HepG2 (cell line): ENCODE data around the gene ZDHHC8. TPM values are rescaled to one million over a fixed set of nuclear protein-coding genes. Genes with fewer than 3 reads are reported as not detected.
A peak's percentile ranks its signal among the peaks of the same experiment; 100 is the strongest.

ENCODE experiments used
- ATAC-seq: fragments of 200-7000 bp; cut with Tn5 transposase; 3 replicates; pipeline ENCODE4 v1.9.1; 2020; ENCODE audit warnings: mild to moderate bottlenecking, moderate library complexity
- BruUV-seq: library from RNA; stranded (reverse); fragments of 400-500 nt; replicated peaks from 2 replicates; lab custom pipeline; 2021; lab: Mats Ljungman, UMichigan
- CTCF ChIA-PET: fragments of 300-600 bp; formaldehyde crosslinking; extraction: SDS; loops from one replicate; lab custom pipeline; 2021; ENCODE audit warnings: low total read pairs, inconsistent platforms, low intra/inter-chr PET ratio; lab: Yijun Ruan, JAX
- POLR2A ChIA-PET: fragments of 350-600 bp; sonication (Branson Sonifier 250); formaldehyde crosslinking; loops from one replicate; lab custom pipeline; 2020; ENCODE audit warnings: antibody characterized with exemption, inconsistent platforms; lab: Yijun Ruan, JAX
- DNase-seq: peaks from one replicate; pipeline ENCODE4 v3.0.0-alpha.2; 2015; ENCODE audit warnings: low spot score
- FAIRE-seq: peaks from 3 replicates; lab custom pipeline; 2011; peaks lifted over from hg19 to GRCh38; lab: Jason Lieb, UNC
- H2AFZ ChIP-seq: one replicate; pipeline ENCODE4 v1.6.1; 2011; ENCODE audit warnings: low read length, inconsistent platforms
- H3K27ac ChIP-seq: fragments of 300-600 bp; 3 replicates; pipeline ENCODE4 v1.8.0; 2011; ENCODE audit warnings: mixed run types, mild to moderate bottlenecking, mixed read lengths, low read length, inconsistent platforms; ENCODE audit not compliant: insufficient read depth; ENCODE audit errors: extremely low read length
- H3K27me3 ChIP-seq, 2 experiments: fragments of 200-600 bp in 1 of 2; 2 replicates in 1 of 2; 3 replicates in 1 of 2; pipeline versions ENCODE4 v1.6.0 to v1.8.0; 2011; ENCODE audit warnings: low read length in 2 of 2, mild to moderate bottlenecking in 2 of 2, moderate library complexity in 2 of 2, inconsistent platforms in 1 of 2; ENCODE audit not compliant: insufficient read depth in 2 of 2, control insufficient read depth in 1 of 2
- H3K36me3 ChIP-seq, 2 experiments: fragments of 200-600 bp in 1 of 2; replicated peaks in 1 of 2; 2 replicates in 1 of 2; 3 replicates in 1 of 2; pipeline versions ENCODE4 v1.5.1 to v1.8.0; 2011; ENCODE audit warnings: low read length in 2 of 2, inconsistent platforms in 1 of 2; ENCODE audit not compliant: insufficient read depth in 2 of 2, control insufficient read depth in 1 of 2
- H3K4me1 ChIP-seq: 2 replicates; pipeline ENCODE4 v1.5.1; 2012; ENCODE audit warnings: low read length, inconsistent platforms; ENCODE audit not compliant: insufficient read depth
- H3K4me2 ChIP-seq: 2 replicates; pipeline ENCODE4 v1.6.0; 2011; ENCODE audit warnings: low read depth, low read length, inconsistent platforms
- H3K4me3 ChIP-seq, 3 experiments: fragments of 200-600 bp in 1 of 3; sonication (generic), shearing (Covaris generic) in 1 of 3; replicated peaks in 1 of 3; 2 replicates each; pipeline ENCODE4 v1.5.1; 2011 to 2016; ENCODE audit warnings: low read length in 3 of 3, inconsistent platforms in 2 of 3, low read depth in 2 of 3, mild to moderate bottlenecking in 2 of 3, control low read depth in 1 of 3, mixed read lengths in 1 of 3; ENCODE audit not compliant: insufficient read depth in 1 of 3
- H3K79me2 ChIP-seq: one replicate; pipeline ENCODE4 v1.6.1; 2011; ENCODE audit warnings: low read length, inconsistent platforms; ENCODE audit not compliant: insufficient read depth
- H3K9ac ChIP-seq: 2 replicates; pipeline ENCODE4 v1.6.0; 2011; ENCODE audit warnings: mild to moderate bottlenecking, low read depth, low read length, inconsistent platforms; ENCODE audit not compliant: insufficient read depth
- H3K9me3 ChIP-seq: 2 replicates; pipeline ENCODE4 v1.5.1; 2012; ENCODE audit warnings: mild to moderate bottlenecking, low read length
- H4K20me1 ChIP-seq: 2 replicates; pipeline ENCODE4 v1.6.0; 2011; ENCODE audit warnings: inconsistent platforms, mild to moderate bottlenecking, low read length, moderate library complexity; ENCODE audit not compliant: insufficient read depth
- ESRRA ChIP-seq: sonication (generic); formaldehyde crosslinking; IDR thresholded peaks from 2 replicates; pipeline ENCODE4 v1.5.1; 2020; ENCODE audit warnings: mild to moderate bottlenecking, low read depth, missing genetic modification reagents
- MTA3 ChIP-seq: sonication (generic); formaldehyde crosslinking; IDR thresholded peaks from 2 replicates; pipeline ENCODE4 v1.4.0; 2020; ENCODE audit warnings: missing genetic modification reagents
- TEAD3 ChIP-seq: optimal IDR thresholded peaks from 2 replicates; pipeline ENCODE3; 2016; ENCODE audit warnings: borderline replicate concordance
- TRIM22 ChIP-seq: fragments of 450-650 bp; IDR thresholded peaks from 2 replicates; pipeline ENCODE4 v1.6.1; 2017
- ZBTB14 ChIP-seq: sonication (generic); formaldehyde crosslinking; IDR thresholded peaks from 2 replicates; pipeline ENCODE4 v1.4.0; 2020; ENCODE audit warnings: missing genetic modification reagents
- ZSCAN12 ChIP-seq: sonication (generic); formaldehyde crosslinking; IDR thresholded peaks from 2 replicates; pipeline ENCODE4 v1.9.0; 2021; ENCODE audit warnings: mild to moderate bottlenecking, missing genetic modification reagents
- WGBS: methylation state at CpG from one replicate; pipeline ENCODE4 v1.1.6; 2017; ENCODE audit warnings: low lambda C conversion rate; 5-methylcytosine and 5-hydroxymethylcytosine counted together
- in situ Hi-C: cut with HindIII; loops from 2 replicates; pipeline ENCODE4 v1.10.0; 2017; ENCODE audit warnings: low pct_unique_long_range_greater_than_20kb; ENCODE audit not compliant: extremely low pct_ligation_motif_present
- intact Hi-C: fragments of 100-400 bp; cut with micrococcal nuclease; formaldehyde crosslinking; loops from one replicate; pipeline ENCODE4 v1.10.0; 2022; ENCODE audit not compliant: unreplicated experiment
- polyA plus RNA-seq, 8 experiments: library from polyadenylated mRNA; depleted of rRNA in 3 of 8; stranded (reverse) in 7 of 8; unstranded in 1 of 8; fragments of >200 nt; fragmentation: Illumina TruSeq in 4 of 8; extraction: Trizol in 4 of 8; gene quantifications; 2 replicates each; pipeline versions ENCODE4 v1.2.1 to v1.2.3, GENCODE V29; 2011 to 2016; ENCODE audit warnings: low read depth in 4 of 8, missing spikeins in 1 of 8, mixed read lengths in 1 of 8; ENCODE audit not compliant: insufficient read depth in 1 of 8
- total RNA-seq, 5 experiments: library from RNA; depleted of rRNA; stranded (reverse); fragments of >200 nt; fragmentation: Illumina TruSeq; extraction: Trizol; gene quantifications; 2 replicates each; pipeline ENCODE4 v1.2.3, GENCODE V29; 2016; ENCODE audit warnings: low read depth in 1 of 5
- TF ChIP-seq, protein P1 (sequence below): sonication (generic); formaldehyde crosslinking; IDR thresholded peaks from 2 replicates; pipeline ENCODE4 v1.4.0; 2020; ENCODE audit warnings: missing genetic modification reagents

ZDHHC8 gene
- total and polyA plus RNA-seq, 2 of the 13 experiments (the other 11 are each of a cell fraction or from before 2014, with no cell fraction given), result 7.5 to 21.3 TPM

- peaks cover 1 to 5% of the 10 kb centered on the region in 2 experiments; a peak in 2 of 5 replicates for H3K36me3 ChIP-seq
- H3K4me1 ChIP-seq, result no peaks in the 10 kb centered on the region
- no peak for DNase-seq
- TF ChIP-seq ZSCAN12, result no peak
- TF ChIP-seq, protein P1, sequence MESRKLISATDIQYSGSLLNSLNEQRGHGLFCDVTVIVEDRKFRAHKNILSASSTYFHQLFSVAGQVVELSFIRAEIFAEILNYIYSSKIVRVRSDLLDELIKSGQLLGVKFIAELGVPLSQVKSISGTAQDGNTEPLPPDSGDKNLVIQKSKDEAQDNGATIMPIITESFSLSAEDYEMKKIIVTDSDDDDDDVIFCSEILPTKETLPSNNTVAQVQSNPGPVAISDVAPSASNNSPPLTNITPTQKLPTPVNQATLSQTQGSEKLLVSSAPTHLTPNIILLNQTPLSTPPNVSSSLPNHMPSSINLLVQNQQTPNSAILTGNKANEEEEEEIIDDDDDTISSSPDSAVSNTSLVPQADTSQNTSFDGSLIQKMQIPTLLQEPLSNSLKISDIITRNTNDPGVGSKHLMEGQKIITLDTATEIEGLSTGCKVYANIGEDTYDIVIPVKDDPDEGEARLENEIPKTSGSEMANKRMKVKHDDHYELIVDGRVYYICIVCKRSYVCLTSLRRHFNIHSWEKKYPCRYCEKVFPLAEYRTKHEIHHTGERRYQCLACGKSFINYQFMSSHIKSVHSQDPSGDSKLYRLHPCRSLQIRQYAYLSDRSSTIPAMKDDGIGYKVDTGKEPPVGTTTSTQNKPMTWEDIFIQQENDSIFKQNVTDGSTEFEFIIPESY (CRISPR knock-in tag), result peak; percentile 88
- H4K20me1 ChIP-seq, result 0 out of 2 replicates have a peak, but pooled peaks cover 6% of the 10 kb centered on the region
- ChIA-PET CTCF (no interaction called here), POLR2A (no interaction called here)
- in situ Hi-C loops (no loop called here), intact Hi-C loops (no loop called here)
- no peak overlapping the region for H3K27ac ChIP-seq
- H3K79me2 ChIP-seq, result peaks cover 6% of the 10 kb centered on the region
- H3K4me3 ChIP-seq, result no peak overlapping the region
- FAIRE-seq, result no peak
- no peaks in the 10 kb centered on the region for H3K9me3 ChIP-seq
- no peak for ATAC-seq
- no TSS peak for BruUV-seq
- no peak overlapping the region for H3K4me2 ChIP-seq
- 80% methylated on average over 1 of the region's 17 CpGs for WGBS
- H2AFZ ChIP-seq, result no peak overlapping the region
- H3K9ac ChIP-seq, result no peak overlapping the region
- no peaks in the 10 kb centered on the region for H3K27me3 ChIP-seq
These were observed 8.9 kb downstream of the ZDHHC8 start for GRCh38 chr22:20140521-20140964.

DNA sequence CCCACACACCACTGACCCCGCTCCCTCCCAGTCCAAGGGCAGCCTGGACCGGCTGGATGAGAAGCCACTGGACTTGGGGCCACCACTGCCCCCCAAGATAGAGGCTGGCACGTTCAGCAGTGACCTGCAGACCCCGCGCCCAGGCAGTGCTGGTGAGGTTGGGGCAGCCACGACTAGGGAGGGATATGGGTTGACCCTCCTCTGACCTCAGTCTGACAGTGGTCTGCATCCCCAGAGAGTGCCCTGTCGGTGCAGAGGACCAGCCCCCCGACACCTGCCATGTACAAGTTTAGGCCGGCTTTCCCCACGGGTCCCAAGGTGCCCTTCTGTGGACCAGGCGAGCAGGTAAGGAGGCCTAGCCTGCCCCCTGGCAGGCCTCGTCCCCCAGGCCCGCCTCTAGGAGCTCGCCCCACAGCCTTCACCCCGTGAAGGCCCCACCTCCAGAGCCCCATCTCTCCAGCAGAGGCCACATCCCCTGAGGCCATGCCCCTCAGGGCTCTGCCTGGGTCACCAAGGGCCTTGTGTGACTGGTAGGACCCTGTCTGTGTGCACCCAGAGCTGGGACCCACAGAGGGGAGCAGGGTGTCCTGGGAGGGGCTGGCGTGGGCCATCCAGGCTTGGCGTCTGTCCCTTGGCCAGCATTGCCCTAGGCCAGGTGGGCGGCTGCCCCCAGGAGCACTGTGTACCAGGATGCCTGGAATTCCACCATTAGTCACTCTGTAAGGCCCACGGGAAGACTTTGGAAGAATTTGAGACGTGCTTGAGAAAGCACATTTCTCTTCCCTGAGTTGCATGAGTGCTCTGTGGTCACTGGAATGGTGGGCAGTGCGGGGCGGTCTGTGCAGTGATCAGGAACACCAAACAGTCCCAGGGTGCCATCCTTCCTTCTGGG, 9.8 kb downstream of the ZDHHC8 start:
- Histone ChIP-seq H3K4me3 (no peak overlapping the region), H3K9ac (no peak overlapping the region), H3K27me3 (no peaks in the 10 kb centered on the region), H3K4me1 (no peaks in the 10 kb centered on the region), H4K20me1 (0 out of 2 replicates have a peak, but pooled peaks cover 6% of the 10 kb centered on the region), H2AFZ (no peak overlapping the region), H3K36me3 (peaks cover 1 to 5% of the 10 kb centered on the region in 2 experiments; a peak in 2 of 5 replicates), H3K27ac (no peak overlapping the region), H3K9me3 (no peaks in the 10 kb centered on the region), H3K4me2 (no peak overlapping the region), H3K79me2 (peaks cover 2% of the 10 kb centered on the region)
- DNase-seq (no peak), FAIRE-seq (no peak), ATAC-seq (no peak)
- 92% methylated on average over 6 of the region's 22 CpGs for WGBS
- no peak for TF ChIP-seq ESRRA (CRISPR knock-in tag)
- no peak for TF ChIP-seq ZBTB14 (CRISPR knock-in tag)
- no peak for TF ChIP-seq TRIM22
- TF ChIP-seq TEAD3 (CRISPR knock-in tag), result no peak
- no peak for TF ChIP-seq MTA3 (CRISPR knock-in tag)
- in situ Hi-C loops (no loop called here), intact Hi-C loops (no loop called here)
- no TSS peak for BruUV-seq
- POLR2A ChIA-PET, result no interaction called here
- CTCF ChIA-PET, result no interaction called here
